ENCODE results near the gene ZNF879.

Gene ZNF879

GRCh38 chr5:179055841-179056240 lies 32.2 kb downstream of the ZNF879 start:
- Histone ChIP-seq H3K36me3 (ENCODE audit: control insufficient read depth, insufficient read depth, low read length) (no peaks in the 10 kb centered on the region), H3K4me3 (replicated peaks; ENCODE audit: low read depth, low read length) (no peak overlapping the region), H3K27me3 (replicated peaks; ENCODE audit: control insufficient read depth, insufficient read depth, low read length) (no peaks in the 10 kb centered on the region)
- TF ChIP-seq, protein P1, sequence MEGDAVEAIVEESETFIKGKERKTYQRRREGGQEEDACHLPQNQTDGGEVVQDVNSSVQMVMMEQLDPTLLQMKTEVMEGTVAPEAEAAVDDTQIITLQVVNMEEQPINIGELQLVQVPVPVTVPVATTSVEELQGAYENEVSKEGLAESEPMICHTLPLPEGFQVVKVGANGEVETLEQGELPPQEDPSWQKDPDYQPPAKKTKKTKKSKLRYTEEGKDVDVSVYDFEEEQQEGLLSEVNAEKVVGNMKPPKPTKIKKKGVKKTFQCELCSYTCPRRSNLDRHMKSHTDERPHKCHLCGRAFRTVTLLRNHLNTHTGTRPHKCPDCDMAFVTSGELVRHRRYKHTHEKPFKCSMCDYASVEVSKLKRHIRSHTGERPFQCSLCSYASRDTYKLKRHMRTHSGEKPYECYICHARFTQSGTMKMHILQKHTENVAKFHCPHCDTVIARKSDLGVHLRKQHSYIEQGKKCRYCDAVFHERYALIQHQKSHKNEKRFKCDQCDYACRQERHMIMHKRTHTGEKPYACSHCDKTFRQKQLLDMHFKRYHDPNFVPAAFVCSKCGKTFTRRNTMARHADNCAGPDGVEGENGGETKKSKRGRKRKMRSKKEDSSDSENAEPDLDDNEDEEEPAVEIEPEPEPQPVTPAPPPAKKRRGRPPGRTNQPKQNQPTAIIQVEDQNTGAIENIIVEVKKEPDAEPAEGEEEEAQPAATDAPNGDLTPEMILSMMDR (IDR thresholded peaks at IDR 0.05; ENCODE audit: insufficient read depth, low read length, poor library complexity, severe bottlenecking) = no peak
- DNase-seq (ENCODE audit: extremely low read depth, insufficient read length) = no peak

- Histone ChIP-seq H3K27me3 (replicated peaks; ENCODE audit: control insufficient read depth, insufficient read depth, low read length) (no peaks in the 10 kb centered on the region), H3K4me3 (replicated peaks; ENCODE audit: low read depth, low read length) (peak within 1 kb of the TSS; percentile 59), H3K36me3 (ENCODE audit: control insufficient read depth, insufficient read depth, low read length) (no peaks in the 10 kb centered on the region)
- peak; percentile 31 for DNase-seq (ENCODE audit: extremely low read depth, insufficient read length)
- TF ChIP-seq, protein P1 (IDR thresholded peaks at IDR 0.05; ENCODE audit: insufficient read depth, low read length, poor library complexity, severe bottlenecking) = no peak
These were observed 36.8 kb downstream of the ZNF879 start, which contains the start of gene ZNF354C for GRCh38 chr5:179060116-179061008. ZNF354C (plus strand) TSS chr5:179060373; CDS start chr5:179062069, 1,696 bp downstream.

- Histone ChIP-seq H3K36me3 (ENCODE audit: control insufficient read depth, insufficient read depth, low read length) (no peaks in the 10 kb centered on the region), H3K27me3 (replicated peaks; ENCODE audit: control insufficient read depth, insufficient read depth, low read length) (no peaks in the 10 kb centered on the region), H3K4me3 (replicated peaks; ENCODE audit: low read depth, low read length) (peak overlapping the region; percentile 59)
- TF ChIP-seq, protein P1 (IDR thresholded peaks at IDR 0.05; ENCODE audit: insufficient read depth, low read length, poor library complexity, severe bottlenecking) = no peak
- no peak for DNase-seq (ENCODE audit: extremely low read depth, insufficient read length)
These were observed 37.4 kb downstream of the ZNF879 start for GRCh38 chr5:179061025-179061424.

GRCh38 chr5:179065703-179066102 lies 42.1 kb downstream of the ZNF879 start:
- Histone ChIP-seq H3K36me3 (ENCODE audit: control insufficient read depth, insufficient read depth, low read length) (no peaks in the 10 kb centered on the region), H3K4me3 (replicated peaks; ENCODE audit: low read depth, low read length) (no peak overlapping the region), H3K27me3 (replicated peaks; ENCODE audit: control insufficient read depth, insufficient read depth, low read length) (no peaks in the 10 kb centered on the region)
- no peak for DNase-seq (ENCODE audit: extremely low read depth, insufficient read length)
- TF ChIP-seq, protein P1 (IDR thresholded peaks at IDR 0.05; ENCODE audit: insufficient read depth, low read length, poor library complexity, severe bottlenecking) = no peak

DNA sequence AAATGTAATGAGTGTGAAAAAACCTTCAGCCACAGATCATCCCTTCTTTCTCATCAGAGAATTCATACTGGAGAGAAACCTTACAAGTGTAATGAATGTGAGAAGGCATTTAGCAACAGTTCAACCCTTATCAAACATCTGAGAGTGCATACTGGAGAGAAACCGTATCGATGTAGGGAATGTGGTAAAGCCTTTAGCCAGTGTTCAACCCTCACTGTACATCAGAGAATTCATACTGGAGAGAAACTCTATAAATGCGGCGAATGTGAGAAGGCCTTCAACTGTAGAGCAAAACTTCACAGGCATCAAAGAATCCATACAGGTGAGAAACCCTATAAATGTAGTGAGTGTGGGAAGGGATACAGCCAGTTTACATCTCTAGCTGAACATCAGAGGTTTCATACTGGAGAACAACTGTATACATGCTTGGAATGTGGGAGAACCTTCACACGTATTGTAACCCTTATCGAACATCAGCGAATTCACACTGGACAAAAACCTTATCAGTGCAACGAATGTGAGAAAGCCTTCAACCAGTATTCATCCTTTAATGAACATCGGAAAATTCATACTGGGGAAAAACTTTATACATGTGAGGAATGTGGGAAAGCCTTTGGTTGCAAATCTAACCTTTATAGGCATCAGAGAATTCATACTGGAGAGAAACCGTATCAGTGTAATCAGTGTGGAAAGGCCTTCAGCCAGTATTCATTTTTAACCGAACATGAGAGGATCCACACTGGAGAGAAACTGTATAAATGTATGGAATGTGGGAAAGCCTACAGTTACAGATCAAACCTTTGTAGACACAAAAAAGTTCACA lies 55.8 kb downstream of the ZNF879 start:
- Histone ChIP-seq H3K36me3 (ENCODE audit: control insufficient read depth, insufficient read depth, low read length) (no peaks in the 10 kb centered on the region; the same call in 1 of the 2 replicates), H3K27me3 (replicated peaks; ENCODE audit: control insufficient read depth, insufficient read depth, low read length) (no peaks in the 10 kb centered on the region), H3K4me3 (replicated peaks; ENCODE audit: low read depth, low read length) (no peak overlapping the region)
- TF ChIP-seq, protein P1 (IDR thresholded peaks at IDR 0.05; ENCODE audit: insufficient read depth, low read length, poor library complexity, severe bottlenecking) = no peak
- no peak for DNase-seq (ENCODE audit: extremely low read depth, insufficient read length)
